ENCODE data around the gene DGKD. TPM values are rescaled to one million over a fixed set of nuclear protein-coding genes. Genes with fewer than 3 reads are reported as not detected.
"Not testable (repeated sequence)": the region's sequence is repeated elsewhere in the genome, so short reads cannot be mapped to it uniquely, and the experiment has no call there.

The DGKD gene
- total RNA-seq, 6 donors from 2014 or later, result 50.0 to 141 (median 75.6) TPM

DNA sequence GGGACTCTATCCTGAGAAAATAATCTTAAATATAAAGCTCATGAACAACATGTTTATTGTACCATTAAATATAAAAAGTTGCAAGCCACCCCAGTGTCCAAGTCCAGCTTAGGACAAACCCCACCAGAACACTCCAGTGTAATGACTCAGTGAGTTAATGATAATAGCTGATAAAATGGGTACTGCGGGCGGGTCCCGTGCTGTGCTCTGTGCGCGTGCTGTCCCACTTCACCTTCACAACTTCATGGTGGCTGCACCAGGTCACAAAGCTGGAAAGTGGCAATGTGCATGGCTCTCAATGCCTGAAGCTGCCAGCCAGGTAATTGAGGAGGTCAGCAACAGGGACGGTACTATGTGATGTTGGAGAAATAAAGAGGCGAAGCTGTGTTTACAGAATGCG, 18.6 kb downstream of the DGKD start:
- H3K36me3 ChIP-seq, result peaks cover 0 to 19% (median 2%) of the 10 kb centered on the region in 4 donors
- H3K27ac ChIP-seq, result no peak overlapping the region
- H3K27me3 ChIP-seq, result no peaks in the 10 kb centered on the region
- H3K4me3 ChIP-seq, result no peak overlapping the region
- TF ChIP-seq POLR2AphosphoS5 (IDR thresholded peaks at IDR 0.05), result no peak
- TF ChIP-seq EP300 (IDR thresholded peaks at IDR 0.05), result no peak
- TF ChIP-seq, protein P1, sequence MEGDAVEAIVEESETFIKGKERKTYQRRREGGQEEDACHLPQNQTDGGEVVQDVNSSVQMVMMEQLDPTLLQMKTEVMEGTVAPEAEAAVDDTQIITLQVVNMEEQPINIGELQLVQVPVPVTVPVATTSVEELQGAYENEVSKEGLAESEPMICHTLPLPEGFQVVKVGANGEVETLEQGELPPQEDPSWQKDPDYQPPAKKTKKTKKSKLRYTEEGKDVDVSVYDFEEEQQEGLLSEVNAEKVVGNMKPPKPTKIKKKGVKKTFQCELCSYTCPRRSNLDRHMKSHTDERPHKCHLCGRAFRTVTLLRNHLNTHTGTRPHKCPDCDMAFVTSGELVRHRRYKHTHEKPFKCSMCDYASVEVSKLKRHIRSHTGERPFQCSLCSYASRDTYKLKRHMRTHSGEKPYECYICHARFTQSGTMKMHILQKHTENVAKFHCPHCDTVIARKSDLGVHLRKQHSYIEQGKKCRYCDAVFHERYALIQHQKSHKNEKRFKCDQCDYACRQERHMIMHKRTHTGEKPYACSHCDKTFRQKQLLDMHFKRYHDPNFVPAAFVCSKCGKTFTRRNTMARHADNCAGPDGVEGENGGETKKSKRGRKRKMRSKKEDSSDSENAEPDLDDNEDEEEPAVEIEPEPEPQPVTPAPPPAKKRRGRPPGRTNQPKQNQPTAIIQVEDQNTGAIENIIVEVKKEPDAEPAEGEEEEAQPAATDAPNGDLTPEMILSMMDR (IDR thresholded peaks at IDR 0.05), result no peak
- TF ChIP-seq POLR2A (IDR thresholded peaks at IDR 0.05), result no peak
- ATAC-seq (ENCODE audit: low FRiP score in 2 of 2) (no peak), DNase-seq (no peak)
- H3K9me3 ChIP-seq, result no peaks in the 10 kb centered on the region
- H3K4me1 ChIP-seq, result peaks cover 0 to 33% (median 12%) of the 10 kb centered on the region in 4 donors
- 87% methylated on average over 6 to 8 of the region's 8 CpGs for WGBS, 2 donors

GRCh38 chr2:233373316-233373715, 19.0 kb downstream of the DGKD start:
- Histone ChIP-seq H3K4me1 (peaks cover 0 to 32% (median 12%) of the 10 kb centered on the region in 4 donors), H3K27ac (no peak overlapping the region), H3K36me3 (peaks cover 0 to 19% (median 2%) of the 10 kb centered on the region in 4 donors), H3K4me3 (no peak overlapping the region), H3K9me3 (no peaks in the 10 kb centered on the region), H3K27me3 (no peaks in the 10 kb centered on the region)
- TF ChIP-seq POLR2AphosphoS5 (IDR thresholded peaks at IDR 0.05) (no peak), POLR2A (IDR thresholded peaks at IDR 0.05) (no peak), EP300 (IDR thresholded peaks at IDR 0.05) (no peak)
- TF ChIP-seq, protein P1 (IDR thresholded peaks at IDR 0.05), result no peak
- ATAC-seq (ENCODE audit: low FRiP score in 2 of 2) (no peak), DNase-seq (no peak)
- WGBS, 2 donors, result 72 to 84% methylated on average over 5 of the region's 5 CpGs

DNA sequence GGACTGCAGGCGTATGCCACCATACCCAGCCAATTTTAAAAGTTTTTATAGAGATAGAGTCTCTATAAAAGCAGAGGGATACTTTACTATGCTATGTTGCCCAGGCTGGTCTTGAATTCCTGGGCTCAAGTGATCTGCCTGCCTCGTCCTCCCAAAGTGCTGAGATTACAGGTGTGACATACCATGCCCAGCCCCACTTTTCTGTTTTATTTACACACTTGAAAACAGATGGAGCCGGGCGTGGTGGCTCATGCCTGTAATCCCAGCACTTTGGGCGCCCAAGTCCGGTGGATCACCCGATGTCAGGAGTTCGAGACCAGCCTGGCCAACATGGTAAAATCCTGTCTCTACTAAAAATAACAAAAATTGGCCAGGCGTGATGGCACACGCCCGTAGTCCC, 20.5 kb downstream of the DGKD start:
- not testable (repeated sequence) for H3K9me3 ChIP-seq; H3K27me3 ChIP-seq; DNase-seq; ATAC-seq (ENCODE audit: low FRiP score in 2 of 2); H3K4me3 ChIP-seq
- peaks cover 0 to 19% (median 2%) of the 10 kb centered on the region in 4 donors for H3K36me3 ChIP-seq
- 66 to 86% methylated on average over 11 of the region's 11 CpGs for WGBS, 2 donors
- H3K4me1 ChIP-seq, result peaks cover 0 to 24% (median 9%) of the 10 kb centered on the region in 4 donors
- peak overlapping the region in 2 of 4 donors; percentile 20 to 66 for H3K27ac ChIP-seq

- DNase-seq, result no peak
- 46 to 57% methylated on average over 10 of the region's 10 CpGs for WGBS, 2 donors
- Histone ChIP-seq H3K9me3 (no peaks in the 10 kb centered on the region), H3K27ac (peak overlapping the region in 2 of 4 donors; percentile 20 to 66), H3K4me1 (peaks cover 0 to 22% (median 6%) of the 10 kb centered on the region in 4 donors), H3K27me3 (no peaks in the 10 kb centered on the region), H3K36me3 (peaks cover 0 to 19% (median 2%) of the 10 kb centered on the region in 4 donors), H3K4me3 (no peak overlapping the region)
- ATAC-seq (ENCODE audit: low FRiP score in 2 of 2), result peak; percentile 30 to 54
- TF ChIP-seq POLR2AphosphoS5 (IDR thresholded peaks at IDR 0.05) (no peak), POLR2A (IDR thresholded peaks at IDR 0.05) (peak in 1 of 4 donors; percentile 39), EP300 (IDR thresholded peaks at IDR 0.05) (no peak)
- TF ChIP-seq, protein P1 (IDR thresholded peaks at IDR 0.05), result no peak
Observed at GRCh38 chr2:233375490-233376314, 21.4 kb downstream of the DGKD start.

DNA sequence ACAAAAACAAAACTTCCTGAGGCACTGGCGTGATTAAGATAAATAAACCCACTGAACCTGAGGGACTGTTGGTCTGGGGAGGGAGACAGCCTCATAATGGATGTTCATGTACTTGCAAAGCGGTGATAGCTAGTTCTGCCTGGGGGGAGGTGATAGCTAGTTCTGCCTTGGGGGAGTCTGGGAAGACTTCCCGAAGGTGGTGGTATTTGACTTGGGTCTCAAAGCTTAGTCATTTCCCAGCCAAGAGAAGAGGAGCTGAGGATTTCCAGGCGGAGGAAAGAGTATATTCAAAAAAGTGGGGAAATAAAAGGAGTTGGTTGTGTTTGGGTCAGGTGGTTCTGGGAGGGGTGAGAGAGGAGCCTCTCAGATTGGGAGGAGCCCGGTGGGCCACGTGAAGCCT, 24.7 kb downstream of the DGKD start:
- H3K36me3 ChIP-seq, result peaks cover 0 to 11% (median 0%) of the 10 kb centered on the region in 4 donors
- no peak for ATAC-seq (ENCODE audit: low FRiP score in 2 of 2)
- peaks cover 0 to 22% (median 9%) of the 10 kb centered on the region in 4 donors for H3K4me1 ChIP-seq
- TF ChIP-seq EP300 (IDR thresholded peaks at IDR 0.05) (no peak), POLR2AphosphoS5 (IDR thresholded peaks at IDR 0.05) (no peak), POLR2A (IDR thresholded peaks at IDR 0.05) (no peak)
- TF ChIP-seq, protein P1 (IDR thresholded peaks at IDR 0.05), result no peak
- no peak overlapping the region for H3K27ac ChIP-seq
- no peaks in the 10 kb centered on the region for H3K9me3 ChIP-seq
- no peak overlapping the region for H3K4me3 ChIP-seq
- no peak for DNase-seq
- H3K27me3 ChIP-seq, result no peaks in the 10 kb centered on the region
- 78 to 89% methylated on average over 6 of the region's 6 CpGs for WGBS, 2 donors
